GM21390 (cell line): ENCODE results near the gene SLC16A13.

Experiments
- ATAC-seq: cut with Tn5 transposase; IDR thresholded peaks from one replicate; pipeline ENCODE4 v1.9.1; 2021; ENCODE audit not compliant: unreplicated experiment

SLC16A13 gene

DNA sequence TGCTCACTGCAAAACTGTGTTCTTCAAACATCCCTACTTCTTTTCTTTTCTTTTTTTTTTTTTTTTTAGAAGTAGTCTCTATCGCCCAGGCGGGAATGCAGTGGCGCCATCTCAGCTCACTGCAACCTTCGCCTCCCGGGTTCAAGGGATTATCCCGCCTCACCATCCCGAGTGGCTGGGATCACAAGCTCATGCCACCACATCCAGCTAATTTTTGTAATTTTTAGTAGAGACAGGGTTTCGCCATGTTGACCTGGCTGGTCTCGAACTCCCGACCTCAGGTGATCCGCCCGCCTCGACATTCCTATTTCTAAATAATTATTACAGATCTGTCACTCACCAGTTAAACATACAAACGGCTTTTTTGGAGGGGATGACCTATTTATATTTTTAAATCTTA is 24.4 kb upstream of the SLC16A13 start:
- ATAC-seq = no peak

DNA sequence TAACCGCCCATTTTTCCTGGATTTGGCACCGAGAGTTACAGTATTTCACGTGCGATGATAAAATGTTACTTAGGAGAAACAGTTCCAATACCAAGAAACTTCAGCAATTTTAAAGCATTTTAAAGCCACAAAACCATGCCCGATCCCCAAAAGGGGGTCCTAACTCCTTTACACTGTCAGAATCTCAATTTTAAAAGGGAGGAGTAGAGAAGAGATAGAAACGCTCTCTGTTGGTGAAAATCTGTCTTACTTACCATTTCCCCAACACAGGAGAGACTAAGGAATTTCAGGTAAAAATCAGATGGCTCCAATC is 23.9 kb upstream of the SLC16A13 start:
- ATAC-seq = no peak

DNA sequence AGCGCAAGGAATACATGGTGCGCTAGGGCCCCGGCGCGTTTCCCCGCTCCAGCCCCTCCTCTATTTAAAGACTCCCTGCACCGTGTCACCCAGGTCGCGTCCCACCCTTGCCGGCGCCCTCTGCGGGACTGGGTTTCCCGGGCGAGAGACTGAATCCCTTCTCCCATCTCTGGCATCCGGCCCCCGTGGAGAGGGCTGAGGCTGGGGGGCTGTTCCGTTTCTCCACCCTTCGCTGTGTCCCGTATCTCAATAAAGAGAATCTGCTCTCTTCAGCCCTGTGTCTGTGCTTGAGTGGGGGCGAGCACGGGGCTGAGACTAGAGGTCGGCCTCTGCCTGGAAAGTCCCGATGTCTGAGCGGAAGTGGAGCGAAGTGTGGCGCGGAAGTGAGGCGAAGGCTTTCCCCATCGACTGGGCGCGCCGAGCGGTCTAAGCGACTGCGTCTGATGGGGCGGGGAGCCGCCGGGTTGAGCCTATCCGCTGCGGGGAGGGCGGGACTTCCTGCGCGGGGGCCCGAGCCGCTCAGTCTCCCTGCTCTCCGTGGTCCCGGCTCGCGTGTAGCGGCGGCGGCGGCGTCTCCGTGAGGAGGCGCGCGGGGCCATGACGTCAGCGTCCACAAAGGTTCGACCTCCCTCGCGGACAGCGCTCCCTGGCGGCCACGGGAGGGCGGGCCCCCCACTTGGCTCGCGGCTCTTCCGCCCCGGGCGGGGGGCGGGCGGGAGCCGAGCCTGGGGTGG is 21.4 kb upstream of the SLC16A13 start:
- ATAC-seq = peak; percentile 72

DNA sequence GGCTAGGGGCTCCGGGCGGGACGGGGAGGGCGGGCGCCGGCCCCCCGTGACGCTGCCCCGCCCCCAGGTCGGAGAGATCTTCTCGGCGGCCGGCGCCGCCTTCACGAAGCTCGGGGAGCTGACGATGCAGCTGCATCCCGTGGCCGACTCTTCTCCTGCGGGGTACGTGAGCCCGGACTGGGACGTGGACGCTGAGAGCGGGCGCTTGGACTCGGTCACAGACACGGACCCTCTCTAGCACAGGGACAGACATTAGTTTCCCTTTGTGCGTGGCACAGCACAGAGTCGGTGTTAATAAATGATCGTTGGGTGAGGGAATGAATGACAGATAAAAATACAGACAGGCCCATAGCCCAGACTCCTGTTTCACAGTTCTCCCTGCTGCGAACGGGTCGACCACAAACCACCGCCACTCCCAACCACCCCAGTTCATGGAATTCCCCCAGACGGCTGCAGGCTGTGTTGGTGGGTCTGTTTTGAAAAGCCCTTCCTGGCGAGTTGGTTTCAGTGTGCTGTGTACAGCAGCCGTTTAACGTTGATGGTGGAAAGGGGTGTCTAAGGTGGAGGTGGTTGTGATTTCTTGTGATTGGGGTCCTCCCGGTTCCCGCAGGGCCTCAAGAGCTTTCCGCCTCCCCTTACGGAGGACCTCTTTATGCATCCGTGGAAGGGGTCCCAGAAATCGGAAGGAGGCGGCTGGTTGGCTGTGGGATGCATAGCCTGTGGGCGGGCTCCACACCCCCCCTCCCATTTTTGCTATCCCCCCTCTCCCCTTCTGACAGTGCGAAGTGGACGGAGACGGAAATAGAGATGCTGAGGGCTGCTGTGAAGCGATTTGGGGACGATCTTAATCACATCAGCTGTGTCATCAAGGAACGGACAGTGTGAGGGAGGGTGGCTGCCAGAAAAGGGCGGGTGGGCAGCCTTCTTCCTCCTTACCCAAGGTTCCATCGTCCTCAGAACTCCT is 20.5 kb upstream of the SLC16A13 start:
- ATAC-seq = no peak

DNA sequence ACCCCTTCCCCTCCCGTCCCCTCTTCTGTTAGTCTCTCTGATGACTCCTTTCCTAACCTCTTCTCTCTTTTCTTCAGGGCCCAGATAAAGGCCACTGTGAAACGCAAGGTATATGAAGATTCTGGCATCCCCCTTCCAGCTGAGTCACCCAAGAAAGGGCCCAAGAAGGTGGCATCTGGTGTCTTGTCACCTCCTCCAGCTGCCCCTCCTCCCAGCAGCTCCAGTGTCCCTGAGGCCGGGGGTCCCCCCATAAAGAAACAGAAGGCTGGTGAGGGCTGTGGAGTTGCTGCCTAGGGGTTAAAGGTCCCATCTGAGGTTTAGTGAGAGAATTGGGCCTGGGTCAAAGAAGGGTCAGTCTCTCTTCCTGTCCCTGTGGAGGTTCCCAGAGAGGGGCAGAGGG is 19.4 kb upstream of the SLC16A13 start:
- ATAC-seq = no peak

DNA sequence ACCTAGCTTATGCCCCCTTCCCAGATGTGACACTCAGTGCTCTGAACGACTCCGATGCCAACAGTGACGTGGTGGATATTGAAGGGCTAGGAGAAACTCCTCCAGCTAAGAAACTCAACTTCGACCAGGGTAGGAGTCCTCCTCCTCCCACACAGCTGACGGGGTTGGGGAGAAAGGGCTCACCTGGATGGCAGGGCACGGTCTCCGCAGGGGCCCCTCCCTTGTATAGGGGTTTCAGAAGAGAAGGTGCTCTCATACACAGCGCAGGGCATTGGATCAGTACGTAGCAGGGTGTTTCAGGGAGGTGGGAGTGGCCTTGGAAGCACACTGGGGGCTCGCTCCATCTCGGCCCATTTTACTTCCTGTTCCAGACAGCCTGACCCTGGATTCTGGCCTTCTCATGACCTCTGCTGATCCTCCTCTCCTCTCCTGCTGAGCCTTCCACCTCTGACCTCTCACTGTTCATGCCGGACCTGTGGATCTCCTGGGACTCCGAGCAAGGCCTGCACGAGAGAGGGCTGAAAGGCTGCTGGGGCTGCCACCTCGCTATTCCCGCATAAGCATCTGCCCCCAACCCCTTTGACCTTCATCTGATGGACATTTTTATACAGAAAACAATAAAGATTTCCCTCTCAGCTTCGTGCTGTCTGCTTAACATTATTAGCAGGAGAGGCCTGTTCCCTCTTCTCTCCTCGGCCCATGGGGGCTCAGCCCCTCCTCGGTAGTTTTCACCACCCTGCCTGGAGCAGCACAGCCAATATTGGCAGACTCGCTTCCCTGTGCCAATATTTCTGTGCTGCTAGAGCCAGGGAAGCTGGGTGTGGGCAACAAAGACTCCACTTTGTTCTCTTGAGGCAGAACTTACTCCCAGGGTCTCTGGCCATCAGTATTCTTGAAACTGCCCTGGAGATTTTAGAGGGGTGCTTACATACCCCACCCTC is 18.7 kb upstream of the SLC16A13 start:
- ATAC-seq = no peak

DNA sequence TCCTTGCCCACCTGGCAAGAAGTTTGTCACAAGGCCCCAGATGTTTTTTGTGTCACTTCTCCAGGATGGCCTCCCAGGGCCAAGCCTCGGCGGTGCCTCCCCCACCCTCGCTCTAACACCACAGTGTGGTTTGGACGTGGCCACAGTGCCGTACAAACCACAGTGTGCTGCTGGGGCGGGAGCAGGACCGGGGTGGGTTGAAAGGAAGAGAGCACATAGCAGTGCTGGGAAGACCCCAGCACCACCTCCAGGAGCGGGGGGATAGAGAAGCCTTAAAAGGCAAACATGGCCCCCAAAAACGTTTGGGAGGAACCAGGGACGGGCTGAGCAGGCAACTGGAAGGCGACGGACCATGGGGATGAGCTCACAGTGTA is 18.0 kb upstream of the SLC16A13 start:
- no peak for ATAC-seq

DNA sequence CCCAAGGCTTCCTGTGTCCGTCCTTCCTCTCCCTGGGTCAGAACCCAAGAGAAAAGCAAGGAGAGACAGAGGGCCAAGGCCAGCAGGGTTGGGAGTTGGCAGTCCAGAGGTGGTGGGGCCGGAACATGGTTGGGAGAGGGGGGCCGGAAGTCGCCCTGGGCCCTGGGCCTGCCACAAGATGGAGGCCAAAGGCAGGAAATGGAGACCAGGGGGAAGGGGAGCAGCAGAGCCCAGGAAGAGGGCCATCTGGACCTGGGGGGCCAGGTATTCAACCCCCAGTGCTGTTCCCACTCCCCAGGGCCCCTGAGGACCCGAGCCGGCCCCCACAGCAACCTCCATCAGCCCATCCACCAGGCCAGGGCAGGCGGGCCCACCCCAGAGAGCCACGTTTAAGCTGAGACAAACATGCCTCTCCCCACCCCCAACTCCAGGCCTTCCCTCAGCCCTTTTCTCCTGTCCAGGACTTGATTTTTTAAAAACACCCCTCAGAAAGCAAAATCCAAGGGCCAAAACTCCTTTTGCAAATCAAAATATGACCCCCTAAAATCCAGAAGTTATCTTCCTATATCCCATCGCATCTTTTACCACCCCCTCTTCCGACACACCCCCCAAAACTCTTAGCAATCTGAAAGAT is 17.4 kb upstream of the SLC16A13 start:
- ATAC-seq = no peak

DNA sequence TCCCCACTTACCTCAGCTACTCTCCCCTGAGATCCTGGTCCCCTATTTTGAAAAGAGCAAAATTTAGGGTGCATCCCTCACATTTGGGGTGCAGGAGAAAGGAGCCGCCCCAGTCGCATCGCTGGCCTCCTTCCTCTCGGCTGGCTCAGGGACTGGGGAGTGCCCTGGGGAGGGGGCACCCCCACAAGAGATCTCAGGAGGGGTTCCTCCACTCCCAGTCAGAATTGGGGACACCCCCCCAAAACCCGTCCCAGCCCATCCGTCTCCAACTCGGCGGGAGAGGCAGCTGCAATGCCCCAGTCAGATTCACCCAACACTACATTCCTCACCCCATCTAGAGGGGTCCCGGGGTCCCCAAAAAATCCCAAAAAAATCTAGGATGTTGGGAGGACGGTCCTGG is 16.4 kb upstream of the SLC16A13 start:
- no peak for ATAC-seq

DNA sequence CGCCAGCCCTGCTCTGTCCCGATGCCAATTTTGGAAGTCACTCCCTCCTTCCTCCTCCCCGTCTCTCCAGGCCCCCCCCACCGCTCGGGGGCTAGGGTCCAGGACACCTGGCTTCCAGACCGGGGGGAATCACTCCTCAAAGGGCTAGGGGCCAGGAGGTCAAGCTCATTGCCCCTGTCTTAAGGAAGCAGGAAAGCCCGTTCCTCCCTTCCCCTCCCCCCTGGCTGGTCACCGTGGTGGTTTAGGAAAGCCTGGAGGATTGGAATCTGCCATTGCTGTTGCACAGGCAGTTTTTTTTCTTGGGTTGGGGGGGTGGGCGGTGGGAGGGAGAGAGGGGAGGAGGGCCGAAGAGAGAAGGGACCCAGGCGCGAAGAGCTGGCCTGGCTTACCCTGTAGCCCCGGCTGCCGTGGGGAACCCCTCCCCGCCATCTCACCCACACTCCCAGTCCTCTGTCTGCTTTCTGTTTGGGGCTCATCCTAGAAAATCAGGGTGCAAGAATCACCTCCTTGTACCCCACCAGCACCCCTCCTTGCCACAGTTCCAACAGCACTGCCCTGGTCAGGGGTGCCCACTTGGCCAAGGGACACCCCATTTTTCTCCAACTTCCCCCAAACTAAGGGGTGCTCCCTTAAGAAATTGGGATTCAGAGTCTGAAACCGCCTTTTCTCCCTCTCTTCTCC is 15.8 kb upstream of the SLC16A13 start:
- ATAC-seq = no peak

DNA sequence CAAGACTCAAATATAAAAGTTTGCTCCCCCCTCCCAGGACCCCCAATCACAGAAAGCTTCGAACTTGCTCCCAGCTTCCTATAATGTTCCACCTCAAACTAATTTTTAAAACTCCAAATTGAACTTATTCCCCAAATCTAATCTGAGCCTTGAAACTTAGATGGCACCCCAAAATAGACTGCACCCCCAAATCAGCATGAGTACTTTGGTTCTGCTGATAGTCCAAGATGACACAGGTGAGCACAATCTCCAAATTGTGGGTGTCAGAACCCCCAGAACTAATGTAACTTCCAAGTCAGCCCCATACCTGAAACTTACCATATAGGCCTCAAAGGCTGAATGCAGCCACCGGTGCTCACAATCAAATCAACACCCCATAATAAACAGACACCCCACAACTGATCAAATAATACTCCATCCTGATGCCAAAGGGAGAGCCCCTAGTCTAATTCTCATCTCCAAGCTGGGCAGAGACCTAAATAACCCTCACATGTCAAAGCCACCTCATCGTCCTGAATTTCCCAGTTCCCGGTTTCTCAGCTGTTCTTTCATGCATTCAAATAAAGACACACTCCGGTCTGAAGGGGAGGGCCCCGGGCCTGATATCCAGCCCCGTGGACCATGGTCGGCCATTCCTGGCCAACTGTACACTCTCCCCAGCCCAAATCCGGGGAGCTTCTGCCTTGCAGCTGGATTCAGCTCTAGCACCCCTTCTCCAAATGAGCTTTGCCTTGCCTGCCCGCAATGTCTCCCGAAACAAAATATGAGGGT is 14.7 kb upstream of the SLC16A13 start:
- ATAC-seq = no peak

DNA sequence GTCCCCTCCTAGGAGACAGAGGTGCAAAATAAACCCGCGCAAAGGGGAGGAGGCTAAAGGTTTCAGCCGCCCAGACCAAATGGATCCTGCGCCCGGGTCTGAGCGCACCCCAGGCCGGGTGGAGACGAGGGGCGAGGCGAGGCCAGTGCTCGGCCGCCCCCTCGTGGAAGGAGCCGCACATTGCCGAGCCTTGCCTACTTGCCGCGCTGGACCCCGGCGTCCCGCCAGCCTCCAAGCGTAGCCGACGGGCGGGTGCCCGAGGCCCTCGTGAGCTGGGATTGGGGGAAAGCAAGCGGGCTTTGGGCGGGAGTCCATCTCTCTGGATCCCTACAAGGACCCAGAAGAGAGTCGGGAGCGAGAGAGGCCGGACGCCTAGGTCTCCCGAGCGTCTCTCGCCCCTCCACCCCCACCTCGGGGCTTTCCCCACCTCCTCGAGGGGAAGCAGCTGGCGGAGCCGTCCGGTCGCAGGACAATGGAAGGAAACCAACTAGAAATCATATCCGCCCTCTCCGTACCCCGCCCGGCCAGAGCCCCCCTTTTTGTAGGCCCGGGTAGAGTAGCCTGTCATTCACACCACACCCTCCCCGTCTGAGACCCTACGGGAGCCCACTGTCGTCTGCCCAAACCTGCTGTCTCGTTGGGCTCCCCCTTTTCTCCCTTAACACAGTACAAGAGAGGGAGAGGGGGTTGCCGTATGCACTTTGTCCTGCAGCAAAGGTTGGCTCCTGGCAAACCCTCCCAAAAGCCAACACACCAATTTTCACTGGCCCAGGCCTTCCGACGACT is 13.6 kb upstream of the SLC16A13 start:
- no peak for ATAC-seq

DNA sequence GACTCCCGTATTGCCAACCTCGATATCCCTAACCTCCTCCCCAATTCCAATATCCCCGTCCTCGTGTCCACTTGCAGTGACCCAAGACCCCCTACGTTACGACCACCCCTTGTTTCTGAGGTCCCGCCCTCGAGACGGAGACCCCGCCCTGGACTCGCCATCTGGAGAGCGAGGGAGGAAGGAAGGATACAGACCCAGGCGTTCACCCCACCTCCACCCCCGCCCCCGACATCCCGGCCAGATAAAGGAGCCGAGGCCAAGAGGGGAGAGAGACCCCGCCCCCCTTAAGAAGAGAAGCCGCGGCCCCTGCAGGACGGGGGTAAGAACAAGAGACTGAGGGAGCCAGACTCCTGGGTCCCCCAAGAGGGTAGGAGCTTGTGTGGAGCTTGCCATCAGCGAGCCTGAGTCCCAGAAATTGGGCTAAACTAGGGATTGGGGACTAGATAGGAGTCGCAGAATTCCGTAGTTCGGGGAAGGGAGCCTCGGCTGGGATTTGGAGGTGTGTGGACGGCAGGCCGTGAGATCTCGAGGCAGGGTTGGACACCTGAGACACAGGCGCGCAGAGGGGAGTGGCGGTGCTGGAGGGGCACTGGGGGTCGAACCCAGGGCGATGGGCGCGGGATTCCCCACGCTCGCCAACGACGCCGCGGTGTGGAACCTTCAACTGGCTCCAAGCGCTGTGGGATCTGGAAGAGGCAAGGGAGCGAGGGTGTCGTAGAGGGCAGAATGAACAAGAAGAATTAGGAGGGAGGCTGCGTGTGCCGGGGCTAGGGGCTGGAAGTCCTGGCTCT is 12.8 kb upstream of the SLC16A13 start, which contains the start of gene BCL6B:
Gene BCL6B (plus strand): TSS at position 270 of the 791 bp plus-strand sequence. CDS start 622 bp downstream, outside the sequence.
- ATAC-seq = no peak

DNA sequence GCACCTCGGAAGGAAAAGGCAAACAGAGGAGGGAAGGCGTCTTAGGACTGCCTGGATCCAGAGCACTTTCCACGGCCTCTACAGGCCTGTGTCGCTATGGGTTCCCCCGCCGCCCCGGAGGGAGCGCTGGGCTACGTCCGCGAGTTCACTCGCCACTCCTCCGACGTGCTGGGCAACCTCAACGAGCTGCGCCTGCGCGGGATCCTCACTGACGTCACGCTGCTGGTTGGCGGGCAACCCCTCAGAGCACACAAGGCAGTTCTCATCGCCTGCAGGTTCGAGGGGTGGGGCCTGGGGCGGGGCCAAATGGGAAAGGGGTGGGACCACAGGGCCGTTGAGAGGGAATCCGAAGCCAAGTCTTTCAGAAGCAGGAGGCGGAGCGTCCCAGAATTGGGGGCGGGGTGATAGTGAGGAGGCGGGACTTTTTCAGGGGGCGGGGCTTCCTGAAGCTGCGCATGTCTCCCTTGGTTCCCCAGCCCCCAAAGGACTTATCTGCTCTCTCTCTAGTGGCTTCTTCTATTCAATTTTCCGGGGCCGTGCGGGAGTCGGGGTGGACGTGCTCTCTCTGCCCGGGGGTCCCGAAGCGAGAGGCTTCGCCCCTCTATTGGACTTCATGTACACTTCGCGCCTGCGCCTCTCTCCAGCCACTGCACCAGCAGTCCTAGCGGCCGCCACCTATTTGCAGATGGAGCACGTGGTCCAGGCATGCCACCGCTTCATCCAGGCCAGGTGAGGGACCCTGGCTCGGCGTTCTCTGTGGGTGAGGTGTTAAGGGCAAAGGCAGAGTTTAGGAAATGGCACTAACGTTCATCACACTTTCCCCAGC is 12.0 kb upstream of the SLC16A13 start:
- no peak for ATAC-seq

DNA sequence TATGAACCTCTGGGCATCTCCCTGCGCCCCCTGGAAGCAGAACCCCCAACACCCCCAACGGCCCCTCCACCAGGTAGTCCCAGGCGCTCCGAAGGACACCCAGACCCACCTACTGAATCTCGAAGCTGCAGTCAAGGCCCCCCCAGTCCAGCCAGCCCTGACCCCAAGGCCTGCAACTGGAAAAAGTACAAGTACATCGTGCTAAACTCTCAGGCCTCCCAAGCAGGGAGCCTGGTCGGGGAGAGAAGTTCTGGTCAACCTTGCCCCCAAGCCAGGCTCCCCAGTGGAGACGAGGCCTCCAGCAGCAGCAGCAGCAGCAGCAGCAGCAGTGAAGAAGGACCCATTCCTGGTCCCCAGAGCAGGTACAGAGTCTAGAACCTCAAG is 11.4 kb upstream of the SLC16A13 start:
- ATAC-seq = no peak

DNA sequence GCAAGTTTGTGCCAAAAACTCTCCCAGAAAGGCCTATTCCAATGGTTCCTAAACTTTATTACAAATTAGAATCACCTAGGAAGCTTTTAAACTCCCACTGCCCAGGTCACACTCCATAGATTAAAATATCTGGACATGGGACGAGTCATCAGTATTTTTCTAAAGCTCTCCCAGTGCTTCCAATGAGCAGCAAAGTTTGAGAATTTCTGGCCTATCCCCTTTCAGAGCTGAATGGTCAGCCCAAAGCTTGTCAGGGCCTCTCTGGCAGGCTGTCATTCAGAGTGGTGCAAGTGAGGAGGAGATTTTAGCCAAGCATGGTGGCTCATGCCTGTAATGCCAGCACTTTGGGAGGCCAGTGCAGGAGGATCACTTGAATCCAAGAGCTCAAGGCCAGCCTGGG is 10.6 kb upstream of the SLC16A13 start:
- ATAC-seq = no peak
